NCI-H2227 (cell line): ENCODE results near the gene TMEM258.
A peak's percentile ranks its signal among the peaks of the same experiment; 100 is the strongest.

Experiments used
- DNase-seq: peaks from one replicate; lab custom pipeline; 2025; ENCODE audit not compliant: unreplicated experiment; lab: John Stamatoyannopoulos, UW

TMEM258 gene

DNA sequence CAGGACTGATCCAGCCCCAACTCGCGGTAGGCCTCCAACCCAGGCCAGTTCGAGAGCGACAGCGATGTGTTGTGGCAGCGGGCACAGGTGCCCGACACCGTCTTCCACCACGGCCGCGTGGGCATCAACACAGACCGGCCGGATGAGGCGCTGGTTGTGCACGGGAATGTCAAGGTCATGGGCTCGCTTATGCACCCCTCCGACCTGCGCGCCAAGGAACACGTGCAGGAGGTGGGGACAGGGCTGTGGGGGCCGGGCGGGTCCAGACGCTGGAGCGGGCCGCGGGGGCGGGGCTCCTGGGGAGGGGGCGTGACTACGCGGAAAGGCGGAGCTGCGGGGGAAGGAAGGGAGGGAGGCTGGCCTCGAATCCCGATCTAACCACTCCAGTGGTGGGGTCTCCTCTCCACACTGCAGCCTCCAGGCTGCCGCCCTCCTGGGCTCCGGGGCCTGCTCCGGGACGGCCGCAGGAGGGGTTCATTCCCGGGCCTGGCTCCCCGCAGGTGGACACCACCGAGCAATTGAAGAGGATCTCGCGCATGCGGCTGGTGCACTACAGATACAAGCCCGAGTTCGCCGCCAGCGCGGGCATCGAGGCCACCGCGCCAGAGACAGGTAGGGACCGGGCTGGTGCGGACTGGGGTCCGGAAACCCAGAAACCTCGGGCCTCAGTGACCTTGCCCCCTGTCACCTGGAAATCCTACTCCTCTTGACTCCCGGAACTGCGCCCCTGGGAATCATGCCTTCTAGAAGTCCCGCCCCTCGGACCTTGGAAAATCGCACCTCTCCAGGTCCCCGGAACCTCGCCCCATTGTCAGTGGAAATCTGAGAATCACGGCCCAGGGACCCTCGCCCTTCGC lies 14.9 kb downstream of the TMEM258 start:
- no peak for DNase-seq

- DNase-seq, result peak; percentile 16
These were observed 15.8 kb downstream of the TMEM258 start for GRCh38 chr11:61776561-61777075.

DNA sequence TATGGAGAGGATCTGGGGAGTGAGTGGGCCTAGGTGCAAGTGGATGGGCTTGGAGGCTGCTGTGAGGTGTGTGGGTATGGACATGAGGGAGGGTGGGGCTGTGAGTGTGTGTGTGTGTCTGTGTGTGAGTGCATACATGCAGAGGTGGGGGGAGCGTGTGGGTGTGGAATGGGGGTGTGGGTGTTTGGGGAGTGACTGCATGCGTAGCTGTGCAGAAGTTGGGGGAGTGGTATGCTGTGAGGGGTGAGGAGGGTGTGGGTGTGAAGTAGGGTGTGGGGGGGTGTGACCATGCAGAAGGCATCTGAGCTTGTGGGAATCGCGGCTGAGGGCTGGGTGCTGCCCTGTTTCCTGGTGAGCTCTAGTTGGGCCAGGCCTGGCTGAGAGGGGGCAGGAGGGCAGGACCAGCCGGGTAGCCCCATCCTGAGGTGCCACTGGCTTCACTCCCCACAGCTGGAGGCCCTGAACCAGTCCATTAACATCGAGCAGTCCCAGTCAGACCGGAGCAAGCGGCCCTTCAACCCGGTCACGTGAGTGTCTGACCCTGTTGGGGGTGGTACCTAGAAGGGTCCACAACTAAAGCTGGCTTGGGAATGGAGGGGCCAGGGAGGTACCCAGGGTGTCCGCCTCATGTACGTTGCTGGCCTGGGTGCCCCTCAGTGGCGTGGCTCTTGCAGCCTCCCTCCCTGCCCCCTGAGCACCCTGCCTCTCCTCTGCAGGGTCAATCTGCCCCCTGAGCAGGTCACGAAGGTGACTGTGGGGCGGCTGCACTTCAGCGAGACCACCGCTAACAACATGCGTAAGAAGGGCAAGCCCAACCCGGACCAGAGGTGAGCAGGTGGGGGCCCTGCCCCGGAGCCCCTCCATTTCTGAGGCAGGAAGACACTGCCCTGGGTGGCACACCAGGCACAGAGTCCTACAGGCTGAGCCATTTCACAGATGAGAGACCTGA lies 16.5 kb downstream of the TMEM258 start:
- no peak for DNase-seq

GRCh38 chr11:61775106-61775505 lies 17.3 kb downstream of the TMEM258 start:
- DNase-seq, result no peak

DNA sequence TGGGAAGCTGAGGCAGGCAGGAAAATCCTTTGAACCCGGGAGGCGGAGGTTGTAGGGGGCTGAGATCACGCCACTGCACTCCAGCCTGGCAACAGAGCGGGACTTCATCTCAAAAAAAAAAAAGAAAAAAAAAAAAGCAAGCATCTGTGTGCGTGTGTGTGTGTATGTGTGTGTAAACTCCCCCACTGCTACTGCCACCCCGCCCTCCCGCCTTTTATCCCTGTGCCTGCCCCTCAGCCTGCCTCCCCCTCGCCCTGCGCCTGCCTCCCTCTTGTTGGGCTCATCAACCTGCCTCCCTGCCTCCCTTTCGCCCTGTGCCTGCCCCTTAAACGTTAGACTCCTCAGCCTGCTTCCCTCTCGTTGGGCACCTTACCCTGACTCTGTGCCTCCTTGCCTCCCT lies 18.0 kb downstream of the TMEM258 start:
- no peak for DNase-seq

DNA sequence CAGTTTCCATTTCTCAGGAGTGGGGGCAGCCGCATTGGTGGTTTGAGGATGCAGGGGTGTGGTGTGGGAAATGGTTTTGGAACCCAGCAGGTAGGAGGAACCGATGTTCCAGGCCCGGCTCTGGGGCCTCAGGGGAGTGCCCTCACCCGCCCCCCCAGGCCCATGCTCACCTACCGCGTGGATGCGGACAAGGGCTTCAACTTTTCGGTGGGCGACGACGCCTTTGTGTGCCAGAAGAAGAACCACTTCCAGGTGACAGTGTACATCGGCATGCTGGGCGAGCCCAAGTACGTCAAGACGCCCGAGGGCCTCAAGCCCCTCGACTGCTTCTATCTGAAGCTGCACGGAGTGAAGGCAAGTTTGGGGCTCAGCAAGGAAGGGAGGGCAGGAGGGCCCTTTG lies 18.6 kb downstream of the TMEM258 start:
- no peak for DNase-seq

GRCh38 chr11:61773356-61773755 lies 19.0 kb downstream of the TMEM258 start:
- DNase-seq, result peak; percentile 46

GRCh38 chr11:61771985-61772455 lies 20.4 kb downstream of the TMEM258 start:
- no peak for DNase-seq

GRCh38 chr11:61771195-61771894 lies 21.1 kb downstream of the TMEM258 start:
- DNase-seq, result no peak

DNA sequence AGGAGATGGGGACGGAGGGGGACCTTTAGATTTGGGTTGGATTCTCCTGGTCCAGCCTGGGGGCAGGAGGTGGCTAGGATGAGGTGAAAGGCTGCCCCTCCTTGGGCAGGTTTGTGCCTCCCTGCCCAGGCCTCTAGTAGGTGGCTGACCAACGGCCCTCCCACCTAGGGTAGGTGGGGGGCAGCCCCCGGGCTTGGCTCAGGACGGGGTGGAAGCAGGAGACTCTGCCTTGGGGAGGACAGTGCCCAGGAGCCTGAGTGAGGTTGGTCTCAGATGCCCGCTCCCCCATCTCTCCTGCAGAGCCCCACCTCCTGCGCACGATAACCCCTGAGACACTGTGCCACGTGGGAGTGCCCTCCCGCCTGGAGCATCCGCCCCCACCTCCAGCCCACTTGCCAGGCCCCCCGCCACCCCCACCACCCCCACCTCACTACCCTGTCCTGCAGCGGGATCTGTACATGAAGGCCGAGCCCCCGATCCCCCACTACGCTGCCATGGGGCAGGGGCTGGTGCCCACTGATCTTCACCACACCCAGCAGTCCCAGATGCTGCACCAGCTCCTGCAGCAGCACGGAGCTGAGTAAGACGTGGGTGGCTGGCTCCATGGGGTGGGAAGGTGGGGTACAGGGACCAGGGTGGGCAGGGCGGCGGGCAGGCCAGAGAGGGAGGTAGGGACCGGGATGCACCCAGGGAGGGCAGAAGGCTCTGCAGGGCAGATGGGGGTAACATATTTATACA lies 22.3 kb downstream of the TMEM258 start:
- DNase-seq, result no peak

GRCh38 chr11:61769169-61769920 lies 23.1 kb downstream of the TMEM258 start:
- no peak for DNase-seq

DNA sequence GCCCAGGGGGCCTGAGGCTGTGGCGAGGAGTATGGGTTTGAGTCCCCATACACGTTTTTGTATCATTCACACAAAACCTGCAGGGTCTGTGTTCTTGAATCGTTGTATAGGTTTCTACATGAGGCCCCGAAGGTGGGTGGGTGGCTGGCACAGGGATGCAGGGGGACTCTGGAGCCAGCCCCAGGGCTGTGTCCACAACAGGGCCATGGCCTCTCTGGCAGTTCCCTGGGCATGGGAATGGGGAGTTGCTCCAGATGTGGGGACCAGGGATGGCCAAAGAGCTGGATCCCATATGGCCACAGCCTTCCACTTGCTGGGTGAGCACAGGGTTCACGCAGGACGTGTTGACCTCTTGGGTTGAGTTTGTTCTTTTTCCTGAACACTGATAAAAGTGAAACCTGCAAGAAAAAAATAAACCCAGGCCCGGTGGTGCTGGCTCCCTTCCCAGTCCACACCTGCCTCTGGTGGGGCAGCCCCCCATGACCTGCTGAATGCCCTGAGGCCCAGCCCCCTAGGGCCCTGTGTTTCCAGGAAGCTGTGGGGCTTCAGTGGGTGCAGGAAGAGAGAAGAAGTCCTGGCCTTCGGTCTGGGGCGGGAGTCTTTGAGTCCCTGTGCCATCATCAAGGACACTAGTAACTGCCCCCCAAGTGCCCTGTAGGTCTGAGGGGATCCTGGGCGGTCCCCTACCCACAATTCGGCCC lies 23.9 kb downstream of the TMEM258 start:
- DNase-seq, result no peak

DNA sequence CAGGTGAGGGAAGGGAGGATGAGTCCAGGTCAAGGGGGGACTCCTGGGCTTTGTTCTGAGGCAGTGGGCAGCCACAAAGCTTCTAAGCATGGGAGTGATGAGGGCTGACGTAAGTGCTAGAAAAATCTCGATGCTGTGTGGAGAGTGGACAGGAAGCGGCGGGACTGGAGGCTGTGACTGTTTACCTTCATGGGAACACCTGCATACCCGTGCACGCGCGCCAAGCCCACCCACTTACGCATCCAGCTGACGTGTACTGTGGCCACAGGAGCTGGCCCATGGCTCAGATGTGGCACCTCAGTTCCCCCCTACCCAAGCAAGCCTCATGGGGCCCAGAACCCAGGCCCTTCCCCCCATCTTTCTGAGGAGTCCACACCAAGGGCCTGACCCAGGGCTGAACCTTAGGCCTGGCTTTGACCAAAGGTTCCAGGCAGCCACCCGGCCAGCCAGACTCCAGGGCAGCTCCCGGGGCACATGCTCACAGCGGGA lies 26.0 kb downstream of the TMEM258 start:
- DNase-seq, result no peak

DNA sequence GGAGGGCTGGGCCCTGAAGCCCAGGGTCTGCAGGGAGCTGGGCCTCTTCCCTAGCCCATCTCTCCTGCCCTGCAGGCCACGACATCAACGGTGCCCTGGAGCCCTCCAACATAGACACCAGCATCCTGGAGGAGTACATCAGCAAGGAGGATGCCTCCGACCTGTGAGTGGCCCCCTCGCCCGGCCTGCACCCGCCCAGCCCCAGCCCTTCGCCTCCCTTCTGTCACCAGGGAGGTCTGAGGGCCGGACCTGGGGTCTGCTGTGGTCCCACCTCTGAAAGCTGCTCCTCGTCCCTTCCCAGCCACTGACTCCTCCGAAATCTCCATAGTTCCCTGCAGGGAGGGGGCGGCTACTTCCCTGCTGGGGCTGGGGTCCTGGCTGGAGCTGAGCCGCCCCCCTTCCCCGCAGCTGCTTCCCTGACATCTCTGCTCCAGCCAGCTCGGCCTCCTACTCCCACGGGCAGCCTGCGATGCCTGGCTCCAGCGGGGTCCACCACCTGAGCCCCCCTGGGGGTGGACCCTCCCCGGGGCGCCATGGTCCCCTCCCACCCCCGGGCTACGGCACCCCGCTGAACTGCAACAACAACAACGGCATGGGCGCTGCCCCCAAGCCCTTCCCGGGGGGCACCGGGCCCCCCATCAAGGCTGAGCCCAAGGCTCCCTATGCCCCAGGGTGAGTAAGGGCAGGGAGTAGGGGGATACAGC lies 26.7 kb downstream of the TMEM258 start:
- no peak for DNase-seq

DNA sequence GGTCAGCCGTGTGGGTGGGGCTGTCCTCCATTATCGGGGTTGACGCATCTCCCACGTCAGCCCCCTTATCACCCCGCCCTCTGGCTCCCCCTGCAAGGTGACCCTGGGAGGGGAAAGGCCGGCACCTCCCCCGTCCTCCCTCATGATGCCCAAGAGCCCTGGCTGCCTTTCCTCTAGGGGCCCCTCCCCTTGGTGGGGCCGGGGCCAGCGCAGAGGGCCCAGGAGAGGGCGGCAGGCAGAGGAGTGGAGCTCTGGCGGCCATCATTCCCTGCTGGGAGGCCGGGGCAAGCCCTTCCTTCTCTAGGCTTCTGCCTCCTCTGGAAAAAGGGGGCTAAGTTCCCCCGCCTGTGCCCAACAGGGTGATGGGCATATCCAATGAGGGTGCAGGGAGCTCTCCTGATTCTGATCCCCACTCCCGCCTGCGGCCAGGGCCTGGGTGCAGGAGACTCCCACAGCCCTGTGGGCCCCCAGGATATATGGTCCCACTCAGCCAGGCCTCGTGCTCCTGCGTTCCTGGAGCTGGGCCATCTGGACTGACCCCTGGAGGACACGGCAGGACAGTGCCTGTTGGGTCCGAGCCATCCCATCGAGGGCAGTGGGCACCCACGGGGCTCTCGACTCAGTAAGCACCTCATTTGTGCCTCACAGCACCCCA lies 27.7 kb downstream of the TMEM258 start:
- no peak for DNase-seq

- no peak for DNase-seq
These were observed 28.3 kb downstream of the TMEM258 start for GRCh38 chr11:61763930-61764605.

DNA sequence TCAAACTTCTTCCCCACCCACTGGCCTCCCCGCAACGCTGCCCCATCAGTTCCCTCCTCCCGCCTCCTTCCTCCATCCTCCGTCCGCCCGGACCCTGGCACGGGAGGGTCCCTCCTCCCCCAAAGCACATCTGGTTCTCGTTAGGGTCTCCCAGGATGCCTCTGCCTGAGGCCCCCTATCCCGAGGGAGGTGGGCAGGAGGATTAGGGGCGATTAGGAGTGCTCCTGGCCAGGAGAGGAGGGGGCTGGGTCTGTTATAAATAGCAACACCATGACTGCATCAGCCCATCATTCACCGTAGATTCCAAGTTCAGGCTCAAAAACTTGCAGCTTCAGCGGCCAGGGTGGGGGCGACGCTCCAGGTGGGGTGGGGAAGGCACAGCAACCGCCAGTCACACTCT lies 29.6 kb downstream of the TMEM258 start:
- no peak for DNase-seq
